Peyer's patch (tissue), 4 donors: ENCODE data around the gene CASP4. TPM values are rescaled to one million over a fixed set of nuclear protein-coding genes. Genes with fewer than 3 reads are reported as not detected.
A peak's percentile ranks its signal among the peaks of the same experiment; 100 is the strongest.
"Not testable (repeated sequence)": the region's sequence is repeated elsewhere in the genome, so short reads cannot be mapped to it uniquely, and the experiment has no call there.

Source experiments
- DNase-seq, 3 donors: peaks; one replicate each; pipeline ENCODE4 v3.0.0-alpha.2; 2017 to 2019
- H3K27ac ChIP-seq, 4 donors: fragments of 200-600 bp; sonication (generic); one replicate each; pipeline ENCODE4 v1.5.1; 2016 to 2019
- H3K27me3 ChIP-seq, 2 donors: fragments of 200-600 bp; sonication (generic); one replicate each; pipeline ENCODE4 v1.5.1; 2019
- H3K36me3 ChIP-seq, 3 donors: fragments of 200-600 bp; sonication (generic); one replicate each; pipeline ENCODE4 v1.5.1; 2016 to 2019
- H3K4me1 ChIP-seq, 4 donors: fragments of 200-600 bp; sonication (generic); one replicate each; pipeline ENCODE4 v1.5.1; 2016 to 2019
- H3K4me3 ChIP-seq, 4 donors: fragments of 200-600 bp; sonication (generic); 1 replicate in 3 of 4; 2 replicates in 1 of 4; pipeline ENCODE4 v1.5.1; 2016 to 2019; ENCODE audit warnings: mild to moderate bottlenecking in 1 of 4
- H3K9me3 ChIP-seq, 4 donors: fragments of 200-600 bp; sonication (generic); one replicate each; pipeline ENCODE4 v1.5.1; 2016 to 2019; ENCODE audit warnings: mild to moderate bottlenecking in 1 of 4
- CTCF ChIP-seq, 6 experiments: fragments of 450-650 bp in 4 of 6; fragments of 200-600 bp in 2 of 6; sonication (generic) in 1 of 6; IDR thresholded peaks; one replicate each; pipeline ENCODE4 v1.5.1; 2017 to 2019; ENCODE audit warnings: antibody characterized with exemption in 6 of 6, mild to moderate bottlenecking in 3 of 6, moderate library complexity in 1 of 6
- POLR2A ChIP-seq, 2 donors: fragments of 450-650 bp; IDR thresholded peaks; one replicate each; pipeline ENCODE4 v1.5.1; 2017; ENCODE audit warnings: antibody characterized with exemption in 2 of 2, mild to moderate bottlenecking in 2 of 2, moderate library complexity in 2 of 2
- total RNA-seq, 4 donors: library from RNA; depleted of rRNA; stranded (reverse); fragments of >200 nt; gene quantifications; one replicate each; pipeline ENCODE4 v1.1.0, GENCODE V29; 2016

The CASP4 gene
- total RNA-seq, 4 donors from 2014 or later = 108 to 136 (median 123) TPM

GRCh38 chr11:104984808-104985207 lies 16.4 kb upstream of the CASP4 start:
- no peaks in the 10 kb centered on the region for H3K4me1 ChIP-seq
- no peaks in the 10 kb centered on the region for H3K36me3 ChIP-seq
- no peak overlapping the region for H3K27ac ChIP-seq
- no peaks in the 10 kb centered on the region for H3K27me3 ChIP-seq
- DNase-seq = no peak
- H3K9me3 ChIP-seq = no peaks in the 10 kb centered on the region
- no peak for TF ChIP-seq CTCF (IDR thresholded peaks at IDR 0.05)
- no peak for TF ChIP-seq POLR2A (IDR thresholded peaks at IDR 0.05)
- no peak overlapping the region for H3K4me3 ChIP-seq

GRCh38 chr11:104979839-104980238 lies 11.5 kb upstream of the CASP4 start:
- TF ChIP-seq CTCF (IDR thresholded peaks at IDR 0.05) = no peak
- TF ChIP-seq POLR2A (IDR thresholded peaks at IDR 0.05) = no peak
- DNase-seq = no peak

GRCh38 chr11:104973616-104974015 lies 5.2 kb upstream of the CASP4 start:
- peaks cover 0 to 6% (median 0%) of the 10 kb centered on the region in 4 donors for H3K4me1 ChIP-seq
- no peak overlapping the region for H3K27ac ChIP-seq
- TF ChIP-seq POLR2A (IDR thresholded peaks at IDR 0.05) = no peak
- no peak for TF ChIP-seq CTCF (IDR thresholded peaks at IDR 0.05)
- H3K4me3 ChIP-seq = no peak overlapping the region
- H3K9me3 ChIP-seq = peaks cover 0 to 4% (median 0%) of the 10 kb centered on the region in 4 donors
- H3K36me3 ChIP-seq = no peaks in the 10 kb centered on the region
- H3K27me3 ChIP-seq = no peaks in the 10 kb centered on the region
- no peak for DNase-seq

More at GRCh38 chr11:104979839-104980238, 11.5 kb upstream of the CASP4 start:
- no peaks in the 10 kb centered on the region for H3K36me3 ChIP-seq
- no peak overlapping the region for H3K4me3 ChIP-seq
- H3K27me3 ChIP-seq = no peaks in the 10 kb centered on the region
- H3K4me1 ChIP-seq = no peaks in the 10 kb centered on the region
- H3K27ac ChIP-seq = no peak overlapping the region
- H3K9me3 ChIP-seq = no peaks in the 10 kb centered on the region

GRCh38 chr11:104972924-104973323 lies 4.5 kb upstream of the CASP4 start:
- H3K27ac ChIP-seq, H3K9me3 ChIP-seq, H3K4me1 ChIP-seq, H3K27me3 ChIP-seq, H3K36me3 ChIP-seq, H3K4me3 ChIP-seq, DNase-seq: not testable (repeated sequence)

- H3K27me3 ChIP-seq = no peaks in the 10 kb centered on the region
- peaks cover 0 to 4% (median 0%) of the 10 kb centered on the region in 4 donors for H3K9me3 ChIP-seq
- peaks cover 0 to 14% (median 5%) of the 10 kb centered on the region in 4 donors for H3K4me1 ChIP-seq
- TF ChIP-seq CTCF (IDR thresholded peaks at IDR 0.05) = no peak
- TF ChIP-seq POLR2A (IDR thresholded peaks at IDR 0.05) = no peak
- DNase-seq = no peak
- H3K27ac ChIP-seq = no peak overlapping the region
- H3K36me3 ChIP-seq = no peaks in the 10 kb centered on the region
- no peak overlapping the region for H3K4me3 ChIP-seq
These were observed 2.4 kb upstream of the CASP4 start for GRCh38 chr11:104970756-104971155.

GRCh38 chr11:104968856-104969776 lies 742 bp upstream of the CASP4 start:
- DNase-seq = peak in 2 of 3 donors; percentile 56 to 57
- H3K4me3 ChIP-seq = peak overlapping the region; percentile 48 to 63 (median 54)
- peaks cover 0 to under 1% (median 0%) of the 10 kb centered on the region in 4 donors for H3K9me3 ChIP-seq
- peak overlapping the region; percentile 75 to 88 (median 79) for H3K27ac ChIP-seq
- H3K36me3 ChIP-seq = no peaks in the 10 kb centered on the region
- no peaks in the 10 kb centered on the region for H3K27me3 ChIP-seq
- peaks cover 0 to 18% (median 5%) of the 10 kb centered on the region in 4 donors for H3K4me1 ChIP-seq
- no peak for TF ChIP-seq CTCF (IDR thresholded peaks at IDR 0.05)
- peak in 1 of 2 donors; percentile 14 for TF ChIP-seq POLR2A (IDR thresholded peaks at IDR 0.05)
